Left lobe of liver (tissue), 2 donors: Measurements from ENCODE around the gene TBX4. TPM values are rescaled to one million over a fixed set of nuclear protein-coding genes. Genes with fewer than 3 reads are reported as not detected.
"Not testable (repeated sequence)": the region's sequence is repeated elsewhere in the genome, so short reads cannot be mapped to it uniquely, and the experiment has no call there.

Experiments
- ATAC-seq: fragments of 200-7000 bp; cut with Tn5 transposase; one replicate; pipeline ENCODE4 v1.9.1; 2020; ENCODE audit warnings: mild to moderate bottlenecking, moderate library complexity
- DNase-seq: peaks from one replicate; pipeline ENCODE4 v3.0.0-alpha.2; 2020; ENCODE audit warnings: low spot score
- total RNA-seq: library from RNA; stranded (reverse); gene quantifications from one replicate; pipeline ENCODE4 v1.2.1, GENCODE V29; 2021
- donor health status: DM: no; HTN: no; CAD: no; lungs with moderate emphysema.
- donor health status: DM: no; HTN: yes; CAD: no.

The TBX4 gene
- total RNA-seq, 1 donor from 2014 or later = not detected

DNA sequence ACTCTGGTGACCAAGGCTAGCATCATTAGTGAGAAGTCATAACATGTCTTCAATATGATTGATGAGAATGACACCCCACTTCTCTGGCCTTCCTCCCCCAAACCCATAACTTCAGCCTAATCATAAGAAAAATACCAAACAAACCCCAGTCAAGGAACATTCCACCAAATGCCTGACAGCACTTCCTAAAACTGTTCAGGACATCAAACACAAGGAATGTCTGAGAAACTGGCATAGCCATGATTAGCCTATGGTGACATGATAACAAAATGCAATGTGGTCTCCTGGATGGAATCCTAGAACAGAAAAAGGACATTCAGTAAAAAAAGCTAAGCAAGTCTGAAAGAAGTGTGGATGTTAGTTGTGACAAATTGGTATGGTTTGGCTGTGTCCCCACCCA is 24.7 kb upstream of the TBX4 start:
- ATAC-seq (no peak), DNase-seq (no peak)

DNA sequence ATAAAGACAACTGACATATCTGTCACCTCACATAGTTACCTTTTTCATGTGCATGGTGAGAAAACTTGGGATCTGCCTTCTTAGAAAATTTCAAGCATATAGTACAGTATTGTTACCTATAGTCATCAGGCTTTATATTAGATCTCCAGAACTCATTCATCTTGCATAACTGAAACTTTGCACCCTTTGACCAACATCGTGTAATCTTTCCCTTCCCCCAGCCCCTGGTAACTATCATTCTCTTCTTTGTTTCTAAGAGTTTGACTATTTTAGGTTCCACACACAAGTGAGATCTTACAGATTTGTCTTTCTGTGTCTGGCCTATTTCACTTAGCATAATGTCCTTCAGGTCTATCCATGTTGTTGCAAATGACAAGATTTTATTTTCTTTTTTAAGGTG is 22.9 kb upstream of the TBX4 start:
- DNase-seq (no peak), ATAC-seq (no peak)

DNA sequence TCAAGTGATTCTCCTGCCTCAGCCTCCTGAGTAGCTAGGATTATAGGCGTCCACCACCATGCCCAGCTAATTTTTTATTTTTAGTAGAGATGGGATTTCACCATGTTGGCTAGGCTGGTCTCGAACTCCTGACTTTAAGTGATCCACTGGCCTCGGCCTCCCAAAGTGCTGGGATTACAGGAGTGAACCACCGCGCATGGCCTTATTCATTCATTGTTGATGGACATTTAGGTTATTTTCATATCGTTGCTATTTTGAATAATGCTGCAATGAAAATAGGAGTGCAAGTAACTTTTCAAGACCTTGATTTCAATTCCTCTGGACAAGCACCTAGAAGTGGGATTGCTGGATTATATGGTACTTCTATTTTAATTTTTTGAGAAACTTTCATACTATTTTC is 22.4 kb upstream of the TBX4 start:
- DNase-seq, ATAC-seq: not testable (repeated sequence)

DNA sequence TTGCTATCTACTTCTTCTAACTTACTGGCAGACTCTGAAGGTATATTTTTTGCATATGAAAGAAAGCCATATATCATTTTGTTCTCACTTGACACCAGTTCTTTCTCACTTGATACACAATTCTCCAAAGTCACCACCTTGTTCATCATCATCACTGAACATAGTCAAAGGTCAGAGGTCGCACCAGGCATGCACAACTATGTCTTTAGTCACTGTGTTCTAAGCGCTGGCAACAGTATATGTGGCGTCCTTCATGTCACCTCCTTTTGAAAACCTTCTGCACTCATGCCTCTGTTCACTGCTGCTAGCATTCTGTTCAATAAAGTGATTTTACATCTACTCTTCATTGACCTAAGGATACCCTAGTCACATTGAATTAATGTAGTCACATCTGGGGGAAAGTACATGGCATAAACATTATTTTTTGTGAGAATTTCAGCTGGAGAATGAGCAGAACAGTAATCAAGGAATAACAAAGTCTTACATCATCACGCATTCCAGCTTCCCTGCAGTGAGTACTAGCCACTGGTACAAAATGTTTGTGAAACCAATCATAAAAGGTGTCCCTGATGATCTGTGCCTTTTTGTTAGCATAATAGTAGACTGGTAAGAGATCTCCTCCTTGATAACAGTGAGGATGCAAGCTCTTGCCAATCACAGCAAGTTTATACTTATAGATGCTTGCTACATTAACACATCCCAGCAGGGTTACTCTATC is 20.5 kb upstream of the TBX4 start:
- no peak for ATAC-seq
- no peak for DNase-seq

DNA sequence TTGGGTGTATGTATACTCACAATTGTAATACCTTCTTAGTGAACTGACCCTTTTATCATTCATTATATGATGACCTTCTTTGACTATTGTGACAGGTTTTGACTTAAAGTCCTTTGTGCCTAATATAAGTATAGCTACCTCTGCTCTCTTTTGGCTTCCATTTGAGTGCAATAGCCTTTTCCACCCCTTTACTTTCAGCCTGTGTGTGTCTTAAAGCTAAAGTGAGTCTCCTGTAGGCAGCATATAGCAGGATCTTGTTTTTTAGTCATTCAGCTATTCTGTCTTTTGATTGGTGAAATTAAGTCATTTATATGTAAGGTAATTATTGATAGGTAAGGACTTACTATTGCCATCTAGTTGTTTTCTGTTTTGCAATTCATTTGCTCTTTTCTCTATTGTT is 15.9 kb upstream of the TBX4 start:
- DNase-seq (no peak), ATAC-seq (no peak)

DNA sequence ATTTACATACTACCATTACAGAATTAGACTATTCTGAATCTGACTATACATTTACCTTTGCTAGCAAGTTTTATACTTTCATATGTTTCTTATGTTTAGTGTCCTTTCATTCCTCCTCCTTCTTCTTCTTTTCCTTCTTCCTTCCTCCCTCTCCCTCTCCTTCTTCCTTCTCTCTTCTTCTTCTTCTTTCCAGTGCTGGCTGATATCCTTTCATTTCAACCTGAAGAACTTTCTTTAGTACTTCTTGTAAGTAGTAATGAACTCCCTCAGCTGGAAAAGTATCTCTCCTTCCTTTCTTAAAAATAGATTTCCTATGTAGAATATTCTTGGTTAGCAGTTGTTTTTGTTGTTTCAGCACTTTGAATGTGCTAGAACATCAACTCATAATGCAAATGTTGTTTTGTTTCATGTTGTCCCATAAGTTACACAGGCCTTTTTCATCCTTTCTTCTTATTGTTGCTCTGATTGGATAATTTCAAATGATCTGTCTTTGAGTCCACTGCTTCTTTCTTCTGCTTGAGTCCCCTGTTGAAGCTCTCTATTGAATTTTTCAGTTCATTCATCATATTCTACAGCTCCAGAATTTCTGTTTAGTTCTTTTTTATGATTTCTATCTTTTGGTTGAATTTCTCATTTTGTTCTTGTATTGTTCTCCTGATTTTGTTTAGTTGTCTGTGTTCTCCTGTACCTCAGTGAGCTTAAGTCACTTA is 15.1 kb upstream of the TBX4 start:
- no peak for ATAC-seq
- DNase-seq = no peak

DNA sequence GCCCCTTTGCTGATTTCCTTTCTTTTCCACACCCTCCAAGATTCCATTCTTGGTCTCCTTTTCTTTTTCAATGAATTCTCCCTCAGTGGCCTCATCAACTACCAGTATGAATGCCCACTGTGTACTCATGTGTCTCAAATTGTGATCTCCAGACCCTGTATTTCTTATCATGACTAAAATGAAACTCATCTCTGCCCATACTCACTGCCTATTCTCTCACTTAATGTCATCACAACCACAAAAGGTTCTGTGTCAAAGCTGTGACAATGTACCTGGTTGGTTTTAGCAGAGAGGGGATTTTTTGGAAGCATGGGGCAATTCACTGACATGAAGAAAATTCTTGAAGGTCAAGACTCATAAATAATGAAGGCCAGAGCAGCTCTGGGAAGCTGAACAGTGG is 11.5 kb upstream of the TBX4 start:
- no peak for ATAC-seq
- DNase-seq = no peak

DNA sequence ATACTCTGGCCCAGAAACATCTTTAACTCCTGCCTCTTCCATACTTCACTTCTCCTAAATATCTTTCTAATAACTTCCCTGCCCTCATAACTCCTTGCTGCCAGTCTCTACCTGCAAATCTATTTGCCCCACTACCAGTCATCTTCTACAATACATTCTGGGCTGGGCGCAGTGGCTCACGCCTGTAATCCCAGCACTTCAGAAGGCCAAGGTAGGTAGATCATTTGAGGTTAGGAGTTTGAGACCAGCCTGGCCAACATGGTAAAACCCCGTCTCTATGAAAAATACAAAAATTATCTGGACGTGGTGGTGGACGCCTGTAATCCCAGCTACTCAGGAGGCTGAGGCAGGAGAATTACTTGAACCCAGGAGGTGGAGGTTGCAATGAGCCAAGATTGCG is 10.7 kb upstream of the TBX4 start:
- DNase-seq, ATAC-seq: not testable (repeated sequence)

DNA sequence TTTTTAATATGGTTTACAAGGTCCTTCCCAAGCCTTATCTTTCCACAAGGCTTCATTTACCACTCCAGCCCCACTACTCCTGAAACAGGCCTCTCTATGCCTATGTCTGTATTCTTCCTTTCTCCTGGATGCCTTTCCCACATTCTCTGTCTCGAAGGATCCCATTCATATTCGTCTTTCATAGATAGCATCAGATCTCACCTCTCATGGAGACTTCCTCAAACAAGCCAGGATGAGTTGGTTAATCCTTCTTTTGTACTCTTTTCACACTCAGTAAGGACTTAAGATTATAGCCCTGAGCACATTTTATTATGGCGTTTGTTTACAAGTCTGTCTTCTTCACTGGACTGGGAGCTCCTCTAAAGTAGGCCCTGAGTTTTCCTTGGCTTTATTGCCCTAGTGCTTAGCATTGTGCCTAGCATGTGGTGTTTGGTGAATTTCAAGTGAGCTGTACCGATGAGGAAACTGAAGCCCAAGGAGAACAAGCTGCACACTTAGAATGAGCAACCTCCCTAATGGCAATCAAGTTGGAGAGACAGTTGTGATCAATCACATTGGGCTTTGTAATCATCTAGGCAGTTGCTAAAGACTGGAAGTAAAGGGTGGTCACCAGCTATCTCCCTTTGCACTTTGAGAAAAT is 10.0 kb upstream of the TBX4 start:
- ATAC-seq (no peak), DNase-seq (no peak)

DNA sequence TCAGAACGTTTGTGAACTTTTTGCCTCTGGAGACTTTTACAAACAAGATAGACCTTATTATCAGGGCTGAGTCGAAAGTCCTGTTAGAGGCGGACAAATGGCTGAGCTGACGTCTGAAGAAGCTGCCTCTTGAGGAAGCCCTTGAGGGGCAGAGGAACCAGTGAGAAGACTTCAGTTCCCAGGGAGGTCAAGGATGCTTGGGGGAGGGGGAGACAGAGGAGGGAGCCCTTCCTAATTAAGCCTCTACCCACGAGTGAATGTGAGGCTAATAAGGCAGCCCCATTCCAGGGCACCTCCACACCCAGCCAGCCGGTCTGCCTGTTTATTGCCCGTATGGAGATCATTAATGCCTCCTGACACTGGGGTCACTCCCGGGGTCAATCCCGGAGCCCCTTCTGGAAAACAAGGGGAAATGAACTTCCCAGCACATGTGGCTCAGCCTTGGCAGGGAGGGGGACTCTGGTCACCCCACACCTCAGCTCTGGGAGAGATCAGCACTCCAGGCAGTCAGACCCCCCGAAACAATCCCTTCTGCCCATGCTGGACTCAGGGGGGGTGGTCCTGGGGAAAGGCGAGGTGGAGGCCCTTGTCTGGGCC is 9.2 kb upstream of the TBX4 start:
- no peak for DNase-seq
- ATAC-seq = no peak

DNA sequence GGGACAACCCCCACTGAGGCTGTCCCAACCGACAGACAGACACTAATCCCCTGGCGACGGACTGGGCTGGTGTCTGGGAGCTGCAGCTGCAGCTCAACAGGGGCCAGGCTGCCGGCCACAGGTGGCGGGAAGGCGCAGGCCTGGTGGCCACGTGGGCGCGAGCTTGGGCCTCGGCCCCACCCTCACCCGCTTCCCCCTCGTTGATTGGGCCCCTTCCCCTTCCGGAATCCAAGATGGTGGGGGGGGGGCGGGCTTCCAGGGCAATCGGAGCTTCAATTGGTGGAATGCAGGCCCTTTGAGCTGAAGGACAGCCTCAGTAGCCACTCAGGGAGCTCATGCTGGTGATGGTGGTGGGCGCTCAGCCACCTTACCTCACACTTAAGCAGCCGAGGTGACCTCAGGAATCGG is 8.7 kb upstream of the TBX4 start:
- ATAC-seq = no peak
- no peak for DNase-seq

DNA sequence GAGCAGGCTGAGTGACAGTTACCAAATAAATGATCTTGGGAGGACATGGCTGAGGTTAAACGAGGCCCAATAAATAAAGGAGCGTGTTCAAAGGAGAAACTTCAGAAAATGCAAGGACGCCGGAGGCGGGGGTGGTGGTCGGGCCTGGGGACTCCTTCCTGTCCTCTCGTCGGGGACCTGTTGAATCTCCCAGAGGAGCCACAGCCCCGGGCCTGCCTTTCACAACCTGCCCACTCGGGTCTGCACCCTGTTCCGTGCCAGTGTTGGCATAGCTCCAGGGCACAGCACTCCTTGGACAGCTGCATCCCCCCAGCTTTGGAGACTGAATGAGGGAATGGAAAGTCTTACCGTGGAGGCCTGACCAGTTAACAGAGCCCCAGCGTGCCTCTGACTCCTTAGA is 8.1 kb upstream of the TBX4 start:
- ATAC-seq (no peak), DNase-seq (no peak)

DNA sequence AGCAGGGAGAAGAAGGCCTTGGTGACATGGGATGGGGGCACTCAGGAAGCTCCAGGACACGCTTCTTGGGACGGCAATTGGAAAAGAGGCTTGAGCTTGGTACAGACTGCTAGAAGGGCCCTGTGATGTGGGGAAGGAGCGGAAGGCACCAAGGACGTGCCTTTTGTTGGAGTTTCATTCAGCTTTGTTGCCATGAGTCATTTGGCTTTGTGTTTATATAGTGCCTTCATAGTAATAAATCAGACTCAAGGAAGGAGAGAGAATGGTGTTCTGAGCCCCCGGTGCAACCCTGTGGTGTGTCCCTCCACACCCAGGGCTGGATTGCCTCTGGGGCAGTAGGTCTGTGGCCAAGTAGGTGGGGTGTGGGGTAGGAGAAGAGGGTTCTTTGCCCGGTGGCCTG is 7.4 kb upstream of the TBX4 start:
- no peak for DNase-seq
- no peak for ATAC-seq

DNA sequence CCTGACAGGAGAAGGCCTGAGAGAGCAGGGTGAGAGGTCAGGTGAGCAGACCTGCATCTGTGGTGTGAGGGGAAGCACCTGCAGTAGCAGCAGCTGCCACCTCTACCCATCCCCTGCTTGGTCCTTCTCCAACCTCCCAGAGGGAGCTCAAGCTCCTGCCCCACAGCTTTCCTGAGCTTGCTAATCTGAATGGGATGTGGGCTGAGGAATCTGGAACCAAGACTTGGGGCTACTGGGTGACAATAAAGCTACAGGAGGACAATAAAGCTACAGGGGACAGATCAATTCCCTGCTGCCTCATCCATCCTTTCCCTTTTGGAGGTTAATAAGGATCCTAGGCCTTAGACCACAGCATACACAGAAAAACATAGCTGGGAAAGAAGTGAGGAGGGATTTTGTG is 4.9 kb upstream of the TBX4 start:
- ATAC-seq (no peak), DNase-seq (no peak)

DNA sequence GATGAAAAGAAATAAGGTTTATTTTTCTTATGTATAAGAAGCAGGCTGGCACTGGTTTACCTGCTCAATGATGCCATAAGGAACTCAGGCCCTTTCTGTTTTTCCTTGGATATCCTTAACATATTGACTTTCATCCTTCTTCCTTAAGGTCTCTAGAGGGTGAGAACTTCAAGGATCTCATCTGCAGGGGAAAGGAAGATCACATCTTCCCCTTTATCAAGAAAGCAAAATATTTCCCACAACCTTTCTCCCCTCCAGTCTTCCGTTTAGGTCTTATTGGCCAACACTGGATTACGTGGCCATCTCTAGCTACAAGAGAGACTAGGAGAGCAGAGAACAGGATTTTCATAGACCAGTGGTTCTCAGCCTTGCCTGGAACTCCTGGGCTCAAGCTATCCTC is 4.2 kb upstream of the TBX4 start:
- DNase-seq (no peak), ATAC-seq (no peak)

DNA sequence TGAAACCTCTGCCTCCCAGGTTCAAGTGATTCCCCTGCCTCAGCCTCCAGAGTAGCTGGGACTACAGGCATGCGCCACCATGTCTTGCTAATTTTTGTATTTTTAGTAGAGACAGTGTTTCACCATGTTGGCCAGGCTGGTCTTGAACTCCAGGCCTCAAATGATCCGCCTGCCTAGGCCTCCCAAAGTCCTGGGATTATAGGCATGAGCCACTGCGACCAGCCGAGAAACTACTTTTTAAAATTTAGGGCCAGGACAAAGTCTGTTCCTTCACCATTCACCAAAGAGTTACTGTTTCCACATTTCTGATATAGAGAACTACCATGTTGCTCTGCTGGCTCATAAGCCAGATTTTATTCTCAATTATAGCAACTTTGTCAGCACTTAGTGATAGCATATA is 3.1 kb upstream of the TBX4 start:
- DNase-seq, ATAC-seq: not testable (repeated sequence)

DNA sequence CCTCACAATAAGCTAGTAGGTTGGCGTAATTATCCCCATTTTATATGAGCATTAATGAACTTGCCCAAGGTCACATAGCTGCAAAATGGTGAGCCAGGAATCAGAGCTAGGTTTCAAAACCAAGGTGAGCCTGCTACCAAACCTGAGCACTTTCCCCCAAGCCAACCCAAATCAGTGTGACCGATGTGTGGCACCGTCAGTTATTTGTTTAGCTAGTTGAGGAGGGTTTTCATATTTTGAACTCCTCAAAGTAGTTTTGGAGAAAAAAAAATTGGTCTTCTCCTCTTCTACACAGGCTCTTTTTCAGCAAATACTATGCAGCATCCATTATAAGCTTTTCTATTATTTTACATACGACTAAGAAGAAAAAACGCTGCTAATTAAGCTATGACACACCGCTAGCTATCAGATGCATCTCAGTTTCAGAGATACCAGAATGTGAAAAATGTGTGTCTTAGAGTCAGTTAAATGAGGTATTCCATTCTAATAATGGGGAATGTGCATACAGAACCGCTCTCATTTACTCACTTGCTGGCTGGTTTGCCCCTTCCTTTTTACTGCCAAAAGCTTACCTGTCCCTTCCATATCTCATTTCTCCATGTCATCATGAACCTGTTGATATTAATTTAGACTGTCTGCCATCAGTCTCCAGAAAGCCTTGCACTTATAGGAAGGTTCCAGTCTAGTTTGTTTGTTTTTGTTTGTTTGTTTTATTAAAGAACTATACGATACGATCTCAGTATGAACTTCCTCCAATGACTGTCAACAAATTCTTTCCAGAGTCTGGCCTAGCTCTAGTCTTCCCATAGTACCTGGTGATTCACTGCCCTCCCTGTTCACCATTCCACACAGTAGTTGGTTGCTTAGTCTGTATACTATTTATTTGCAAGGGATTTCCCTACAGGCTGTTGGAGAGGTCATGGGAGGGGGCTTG is 2.2 kb upstream of the TBX4 start:
- ATAC-seq (no peak), DNase-seq (no peak)

DNA sequence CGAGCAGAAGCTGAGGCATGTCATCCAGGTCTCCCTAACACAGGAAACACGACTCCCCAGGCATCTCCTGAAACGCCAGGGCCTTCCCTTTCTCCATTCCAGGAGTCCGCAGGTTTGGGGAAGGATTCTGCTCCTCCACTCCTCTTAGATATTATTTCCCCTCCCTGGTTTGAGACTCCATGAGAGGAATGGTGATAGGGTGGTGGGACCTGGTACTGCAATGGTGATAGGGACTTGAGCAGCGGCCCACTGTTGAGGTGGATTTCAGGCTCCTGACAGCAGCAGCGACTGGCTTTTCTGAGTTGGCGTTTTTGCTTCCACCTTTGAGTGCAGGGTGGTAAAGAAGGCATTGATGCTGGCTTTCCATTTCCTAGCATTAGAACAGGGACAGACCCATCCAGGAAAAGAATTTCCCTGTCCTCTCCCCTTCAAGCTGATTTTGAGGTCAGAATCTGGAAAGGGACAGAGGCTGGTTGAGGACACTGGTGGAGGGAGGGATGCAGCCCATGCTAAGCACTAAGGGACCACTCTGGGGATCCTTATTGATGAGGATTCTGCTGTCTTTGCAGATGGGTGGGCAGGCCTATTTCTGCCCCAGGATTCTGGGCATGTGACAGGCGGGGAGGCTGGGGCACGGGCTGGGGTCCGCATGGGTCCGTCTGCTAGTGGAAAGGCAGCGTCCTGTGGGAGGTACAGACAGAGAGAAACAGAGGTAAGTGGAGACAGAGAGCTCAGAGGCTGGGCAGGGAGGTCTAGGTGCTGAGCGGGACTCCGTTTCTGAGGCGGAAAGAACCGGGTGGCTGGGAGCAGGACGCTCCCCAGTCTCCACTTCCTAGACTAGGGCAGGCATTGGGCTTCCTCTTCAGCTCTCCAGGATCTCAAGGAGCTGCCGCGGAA is 1.3 kb upstream of the TBX4 start:
- ATAC-seq = no peak
- DNase-seq = no peak

DNA sequence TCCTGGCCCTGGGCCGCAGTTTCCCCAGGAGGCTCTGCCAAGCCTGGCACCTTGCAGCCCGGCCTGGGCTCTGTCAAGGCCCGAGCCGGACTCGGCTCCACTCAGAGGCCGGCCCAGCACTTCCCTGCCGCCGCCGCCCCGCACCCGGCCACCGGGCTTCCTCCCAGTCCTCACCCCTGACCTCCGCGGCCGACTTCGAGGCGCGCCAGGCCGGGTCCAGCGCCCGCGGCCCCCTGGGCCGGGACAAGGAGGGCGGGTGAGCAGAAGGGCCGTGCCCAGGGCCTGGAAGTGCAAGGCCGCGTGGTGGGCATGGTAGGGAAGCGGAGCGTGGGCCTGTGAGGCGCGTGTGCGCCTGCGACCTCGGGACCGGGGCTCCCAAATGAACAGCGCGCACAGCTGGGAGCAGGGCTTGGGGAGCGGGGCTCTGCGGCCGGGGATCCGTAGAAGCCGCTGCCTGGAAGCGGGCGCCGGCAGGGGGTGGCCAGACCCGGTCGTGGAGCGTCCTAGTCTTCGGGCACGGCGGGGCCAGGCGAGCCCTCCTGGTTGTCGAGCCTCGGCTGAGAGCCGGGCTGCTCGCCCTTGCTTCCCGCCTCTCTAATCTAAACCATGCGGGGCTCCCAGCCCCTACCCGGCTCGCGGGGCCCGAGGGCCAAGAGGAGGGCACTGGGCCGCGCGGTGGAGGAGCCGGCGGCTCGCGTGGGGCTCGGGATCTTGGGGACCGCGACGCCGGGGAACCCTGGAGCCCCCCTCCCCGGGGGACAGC is 503 bp upstream of the TBX4 start:
- peak; percentile 54 for ATAC-seq
- DNase-seq = no peak
